HG03378 (cell line): ENCODE results near the gene SERPINH1.

ENCODE experiments used
- ATAC-seq: cut with Tn5 transposase; IDR thresholded peaks from one replicate; pipeline ENCODE4 v1.9.1; 2021; ENCODE audit warnings: mild to moderate bottlenecking, moderate library complexity; ENCODE audit not compliant: unreplicated experiment

SERPINH1 gene

GRCh38 chr11:75532200-75533048 is 29.6 kb upstream of the SERPINH1 start:
- peak; percentile 44 for ATAC-seq

DNA sequence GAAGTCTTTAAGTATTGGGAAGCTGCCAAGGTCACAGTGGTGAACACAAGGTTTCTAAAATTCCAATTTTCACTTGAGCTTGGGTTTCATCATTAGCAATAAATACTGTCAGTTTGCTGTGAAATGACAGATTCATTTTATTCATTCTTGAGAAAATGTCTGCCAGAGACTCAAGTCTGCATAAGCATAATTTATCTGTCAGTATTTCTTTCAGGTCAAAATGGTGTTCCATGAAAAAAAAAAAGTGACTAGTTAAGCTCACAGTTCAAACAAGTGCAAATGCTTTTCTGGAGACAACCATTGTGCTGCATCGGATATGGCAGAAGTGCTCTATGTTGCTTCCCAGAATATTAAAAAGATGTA is 28.2 kb upstream of the SERPINH1 start:
- ATAC-seq: no peak

GRCh38 chr11:75534259-75535069 is 27.6 kb upstream of the SERPINH1 start:
- no peak for ATAC-seq

DNA sequence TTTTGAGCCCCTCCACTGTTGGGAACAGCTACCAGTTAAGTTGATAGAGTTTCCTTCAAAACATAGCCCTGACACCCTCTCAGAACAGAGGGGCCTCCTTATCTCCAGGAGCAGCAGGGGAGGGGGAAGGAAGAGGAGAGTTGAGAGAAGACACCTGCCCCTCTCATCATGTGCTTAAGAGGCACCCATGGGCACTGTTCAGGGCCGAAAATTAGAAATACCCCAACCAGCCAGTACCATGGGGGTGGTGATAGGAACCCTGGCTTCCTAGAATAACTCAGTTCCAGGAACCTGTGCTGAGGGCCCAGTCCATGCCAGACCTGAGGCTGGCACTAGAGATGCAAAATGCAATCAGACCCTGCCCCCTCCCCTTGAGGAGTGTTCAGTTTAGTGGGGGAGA is 27.0 kb upstream of the SERPINH1 start:
- no peak for ATAC-seq

DNA sequence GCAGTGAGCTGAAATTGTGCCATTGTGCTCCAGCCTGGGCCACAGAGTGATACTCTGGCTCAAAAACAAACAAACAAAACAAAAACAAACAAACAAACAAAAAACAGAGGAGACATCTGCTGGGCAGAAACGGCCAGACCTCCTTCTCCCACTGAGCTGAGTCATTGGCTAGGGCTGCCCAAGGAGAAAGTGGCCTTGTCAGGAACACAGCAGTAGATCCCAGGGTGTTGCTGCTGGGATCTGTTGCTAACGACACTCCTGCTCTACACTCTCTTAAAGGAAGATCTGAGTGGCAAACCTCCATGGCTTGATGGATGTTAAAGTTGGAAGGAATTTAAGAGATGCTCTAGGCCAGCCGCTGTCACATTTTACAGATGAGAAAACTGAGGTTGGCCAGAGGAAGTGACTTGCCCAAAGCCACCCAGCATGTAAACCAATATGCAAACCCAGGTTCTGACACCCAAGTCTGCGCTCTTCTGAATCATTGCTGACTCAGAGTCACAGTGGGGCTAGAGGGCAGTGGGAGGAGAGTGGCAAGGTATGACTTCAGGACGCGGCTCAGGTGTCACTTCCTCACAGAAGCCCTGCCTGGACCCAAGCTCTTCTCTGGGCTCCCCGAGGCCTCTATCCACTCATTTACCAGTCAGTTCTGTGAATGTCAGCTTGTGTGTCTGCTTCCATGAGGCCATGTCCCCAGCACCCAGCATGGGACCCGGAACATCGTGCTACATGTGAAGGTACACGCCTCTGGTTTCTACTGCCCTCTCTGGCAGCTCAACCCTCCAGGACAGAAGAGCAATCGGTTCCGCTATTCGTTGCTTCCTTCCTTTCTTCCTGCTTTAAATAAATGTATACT is 25.0 kb upstream of the SERPINH1 start:
- peak; percentile 78 for ATAC-seq

- no peak for ATAC-seq
Observed at GRCh38 chr11:75537740-75538139, 24.3 kb upstream of the SERPINH1 start.

DNA sequence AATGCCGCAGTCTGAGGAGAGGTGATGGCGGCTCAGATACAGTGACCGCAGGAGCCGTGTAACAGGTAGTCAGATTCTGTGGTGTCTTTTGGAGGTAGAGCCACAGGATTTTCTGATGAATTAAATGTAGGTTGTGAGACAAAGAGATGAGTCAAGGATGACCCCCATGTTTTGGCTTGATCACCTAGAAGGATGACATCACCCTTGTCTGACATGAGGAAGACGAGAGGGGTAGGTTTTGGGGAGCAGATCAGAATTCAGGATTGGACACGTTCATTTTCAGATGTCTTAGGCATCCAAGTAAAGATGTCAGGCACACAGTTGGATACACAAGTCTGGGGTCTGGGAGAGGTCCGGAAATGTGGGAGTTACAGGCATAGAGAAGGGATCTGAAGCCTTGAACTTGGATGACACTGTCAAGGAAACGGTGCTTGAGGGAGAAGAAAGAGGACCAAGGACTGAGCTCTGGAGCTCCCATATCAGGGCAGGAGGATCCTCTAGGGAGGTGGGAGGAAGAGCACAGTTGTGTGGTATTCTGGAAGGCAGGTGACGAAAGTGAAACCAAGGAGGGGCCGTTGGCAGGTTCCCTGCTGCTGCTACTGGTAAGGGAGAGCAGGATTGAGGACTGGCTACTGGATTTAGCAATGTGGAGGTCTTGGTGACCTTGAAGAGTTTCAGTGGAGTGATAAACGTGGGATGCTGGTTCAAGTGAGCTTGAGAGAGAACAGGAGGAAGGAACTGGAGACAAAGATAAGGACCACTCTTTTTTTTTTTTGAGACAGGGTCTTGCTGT is 23.7 kb upstream of the SERPINH1 start:
- ATAC-seq: no peak

DNA sequence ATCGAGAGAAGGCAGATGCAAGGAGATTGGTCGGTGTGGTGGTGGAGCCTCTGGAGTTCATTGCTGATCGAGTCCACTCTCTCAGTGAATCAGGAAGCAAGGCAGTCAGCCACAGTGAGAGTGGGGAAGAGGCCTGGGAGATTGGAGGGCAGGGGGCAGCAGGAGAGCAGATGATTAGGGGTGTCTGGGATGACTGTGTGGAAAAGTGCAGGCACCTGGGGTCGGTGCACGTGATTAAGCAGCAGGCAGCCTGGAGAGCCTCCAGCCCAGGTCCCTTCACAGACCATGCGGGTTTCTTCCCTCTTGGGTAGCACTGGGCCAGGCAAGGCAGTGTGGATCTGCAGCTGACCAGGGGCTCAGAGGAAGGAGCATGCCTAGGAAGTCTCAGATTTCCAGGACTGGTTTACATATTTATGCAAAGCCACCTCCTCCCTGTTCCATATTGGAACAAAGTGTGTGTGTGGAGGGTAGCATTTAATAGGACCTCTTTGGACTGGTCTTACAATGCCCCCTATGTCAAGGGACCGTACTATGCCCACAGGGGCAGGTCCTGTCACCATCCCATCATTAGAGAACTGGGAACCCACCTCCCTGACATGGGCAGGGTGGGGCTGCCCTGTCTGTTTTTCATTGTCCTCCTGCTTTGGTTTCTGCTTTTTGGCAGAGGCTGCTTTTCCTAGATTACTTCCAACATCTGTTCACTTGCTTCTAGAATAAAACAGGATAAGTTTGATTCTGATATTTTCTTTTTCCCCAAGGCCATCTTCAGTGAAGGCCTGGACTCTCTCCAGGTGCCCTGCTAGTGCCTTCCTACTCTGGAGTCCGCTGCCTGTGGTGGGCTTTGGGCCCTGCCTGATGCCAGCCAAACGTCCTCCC is 22.4 kb upstream of the SERPINH1 start:
- no peak for ATAC-seq

DNA sequence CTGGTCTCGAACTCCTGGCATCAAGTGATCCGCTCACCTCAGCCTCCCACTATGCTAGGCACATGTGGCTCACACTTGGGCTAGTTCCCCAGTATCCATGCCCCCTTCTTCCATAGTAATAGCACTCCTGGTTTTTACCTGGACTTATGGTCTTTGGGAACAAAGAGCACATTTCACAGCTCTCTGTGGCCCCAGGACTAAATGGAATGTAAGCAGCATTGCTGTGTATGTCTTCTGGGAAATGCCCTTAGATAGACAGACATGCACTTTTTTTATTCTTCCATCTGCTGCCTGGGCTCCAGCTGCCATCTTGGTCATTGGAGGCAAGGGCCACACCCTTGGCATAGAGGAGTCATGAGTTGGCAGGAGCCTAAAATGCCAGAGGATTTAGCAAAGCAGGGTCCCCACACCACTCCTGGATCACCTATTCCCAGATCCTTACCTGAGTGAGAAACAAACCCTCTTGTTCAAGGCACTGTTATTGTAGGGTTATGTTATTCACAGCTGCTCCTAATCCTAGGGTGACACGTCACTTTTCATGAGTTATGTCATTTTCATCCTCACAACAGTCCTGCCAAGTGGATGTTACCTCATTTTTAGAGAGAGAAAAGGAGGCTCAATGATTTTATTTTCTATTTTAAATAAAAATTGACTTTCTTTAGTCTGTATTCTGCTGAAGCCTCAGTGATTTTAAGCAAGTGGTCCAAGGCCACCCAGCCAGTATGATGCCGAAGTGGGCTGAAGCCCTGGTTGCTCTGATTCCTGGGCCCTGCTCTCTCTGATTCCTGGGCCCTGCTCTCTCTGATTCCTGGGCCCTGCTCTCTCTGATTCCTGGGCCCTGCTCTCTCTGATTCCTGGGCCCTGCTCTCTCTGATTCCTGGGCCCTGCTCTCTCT is 20.6 kb upstream of the SERPINH1 start:
- ATAC-seq: no peak

- no peak for ATAC-seq
Observed at GRCh38 chr11:75542088-75542438, 20.0 kb upstream of the SERPINH1 start.

GRCh38 chr11:75543806-75544205 is 18.2 kb upstream of the SERPINH1 start:
- ATAC-seq: no peak

GRCh38 chr11:75547177-75547576 is 14.9 kb upstream of the SERPINH1 start:
- ATAC-seq: no peak

DNA sequence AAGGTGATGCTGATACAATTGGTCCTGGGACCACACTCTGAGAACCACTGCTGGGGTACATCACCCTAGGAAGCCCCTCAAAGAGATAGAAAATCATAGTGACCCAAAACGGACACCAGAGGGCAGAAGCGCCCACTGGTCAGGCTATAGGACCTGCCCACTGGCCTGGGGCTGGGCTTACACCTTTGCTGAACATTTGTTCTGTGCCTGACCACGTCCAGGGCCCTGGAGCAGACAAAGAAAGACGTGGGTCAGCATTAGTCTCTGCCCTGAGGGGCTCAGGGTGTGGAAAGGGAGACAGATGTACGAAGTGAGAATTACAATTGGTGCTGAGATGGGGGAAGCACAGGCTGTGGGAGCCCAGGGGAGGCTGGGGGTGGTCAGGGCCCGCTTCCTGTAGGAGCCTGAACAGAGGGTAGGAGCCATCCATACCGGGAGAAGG is 14.4 kb upstream of the SERPINH1 start:
- ATAC-seq: no peak

DNA sequence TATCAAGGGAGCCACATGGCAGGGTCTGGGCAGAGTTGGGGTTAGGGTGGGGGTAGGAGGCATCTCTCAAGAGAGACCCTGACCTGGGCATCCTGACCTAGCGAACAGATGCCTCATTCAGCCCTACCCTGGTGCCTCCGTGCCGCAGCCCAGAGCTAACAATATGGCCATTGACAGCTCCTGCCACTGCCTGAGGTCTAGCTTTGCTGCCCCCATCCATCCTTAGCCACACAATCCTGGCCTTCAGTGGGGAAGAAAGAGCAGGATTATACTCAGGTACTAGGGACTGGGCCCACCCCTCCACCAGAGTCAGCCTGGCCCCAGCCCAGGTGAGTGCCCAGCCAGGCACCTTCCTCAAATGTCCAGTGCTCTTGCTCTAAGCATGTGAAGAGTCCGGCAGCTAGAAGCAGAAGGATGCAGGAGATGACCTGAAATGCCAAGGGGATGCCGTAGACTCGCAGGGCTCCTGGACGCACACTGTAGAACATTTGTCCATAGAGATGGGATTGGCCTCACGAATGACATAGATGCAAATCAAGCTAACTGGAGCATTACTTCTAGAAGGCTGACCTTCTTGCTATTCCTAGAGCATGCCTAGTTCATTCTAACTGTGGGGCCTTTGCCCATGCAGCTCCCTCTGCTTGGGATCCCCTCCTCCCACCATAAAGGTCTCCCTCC is 13.3 kb upstream of the SERPINH1 start:
- no peak for ATAC-seq

GRCh38 chr11:75549370-75549958 is 12.6 kb upstream of the SERPINH1 start:
- ATAC-seq: no peak

GRCh38 chr11:75553182-75553581 is 8.9 kb upstream of the SERPINH1 start:
- no peak for ATAC-seq

DNA sequence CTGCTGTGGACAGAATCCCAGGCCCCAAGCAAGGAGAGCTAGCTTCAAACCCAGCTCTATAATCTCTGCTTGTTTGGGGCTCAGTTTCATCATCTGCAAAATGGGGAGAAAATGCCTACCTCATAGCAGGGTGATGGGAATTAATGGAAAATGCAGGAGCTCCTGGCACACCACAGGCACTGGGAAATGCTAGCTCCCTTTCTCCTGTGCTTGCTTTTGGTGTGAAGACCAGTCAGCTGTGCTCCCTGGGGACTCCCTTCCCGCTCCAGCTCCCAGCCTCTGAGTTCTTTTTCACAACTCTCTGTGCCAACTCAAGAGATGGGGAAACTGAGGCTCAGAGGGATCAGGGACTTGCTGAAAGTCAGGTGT is 8.2 kb upstream of the SERPINH1 start:
- no peak for ATAC-seq
